ENCODE measurements around the gene ZNF575.

ZNF575 gene

DNA sequence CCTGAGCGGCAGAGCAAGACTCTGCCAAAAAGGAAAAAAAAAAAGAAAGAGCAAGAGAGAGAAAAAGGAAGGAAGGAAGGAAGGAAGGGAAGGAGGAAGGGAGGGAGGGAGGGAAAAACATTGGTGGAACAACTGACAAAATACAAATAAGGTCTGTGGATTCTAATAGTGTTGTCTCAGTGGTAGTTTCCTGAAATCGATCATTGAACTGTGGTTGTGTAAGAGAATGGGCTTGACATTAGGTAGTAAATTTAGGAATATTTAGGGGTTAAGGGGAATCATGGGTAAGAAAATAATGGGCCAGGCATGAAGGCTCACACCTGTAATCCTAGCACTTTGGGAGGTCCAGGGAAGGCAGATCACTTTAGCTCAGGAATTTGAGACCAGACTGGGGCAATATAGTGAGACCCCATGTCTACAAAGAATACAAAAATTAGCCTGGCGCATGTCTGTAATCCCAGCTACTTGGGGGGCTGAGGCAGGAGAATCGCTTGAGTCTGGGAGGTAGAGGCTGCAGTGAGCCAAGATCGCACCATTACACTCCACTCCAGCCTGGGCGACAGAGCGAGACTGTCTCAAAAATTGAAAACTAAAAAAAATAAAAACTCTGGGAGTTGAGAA lies 42.9 kb upstream of the ZNF575 start:
- TF ChIP-seq, protein P1, sequence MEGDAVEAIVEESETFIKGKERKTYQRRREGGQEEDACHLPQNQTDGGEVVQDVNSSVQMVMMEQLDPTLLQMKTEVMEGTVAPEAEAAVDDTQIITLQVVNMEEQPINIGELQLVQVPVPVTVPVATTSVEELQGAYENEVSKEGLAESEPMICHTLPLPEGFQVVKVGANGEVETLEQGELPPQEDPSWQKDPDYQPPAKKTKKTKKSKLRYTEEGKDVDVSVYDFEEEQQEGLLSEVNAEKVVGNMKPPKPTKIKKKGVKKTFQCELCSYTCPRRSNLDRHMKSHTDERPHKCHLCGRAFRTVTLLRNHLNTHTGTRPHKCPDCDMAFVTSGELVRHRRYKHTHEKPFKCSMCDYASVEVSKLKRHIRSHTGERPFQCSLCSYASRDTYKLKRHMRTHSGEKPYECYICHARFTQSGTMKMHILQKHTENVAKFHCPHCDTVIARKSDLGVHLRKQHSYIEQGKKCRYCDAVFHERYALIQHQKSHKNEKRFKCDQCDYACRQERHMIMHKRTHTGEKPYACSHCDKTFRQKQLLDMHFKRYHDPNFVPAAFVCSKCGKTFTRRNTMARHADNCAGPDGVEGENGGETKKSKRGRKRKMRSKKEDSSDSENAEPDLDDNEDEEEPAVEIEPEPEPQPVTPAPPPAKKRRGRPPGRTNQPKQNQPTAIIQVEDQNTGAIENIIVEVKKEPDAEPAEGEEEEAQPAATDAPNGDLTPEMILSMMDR (IDR thresholded peaks at IDR 0.05; ENCODE audit: control extremely low read depth, extremely low read depth, low read depth, missing control alignments), result no peak
- POLR2A ChIA-PET, result no interaction called here
- CTCF ChIA-PET, result interaction anchor here (0.8 to 3.1 kb wide), 4 partner anchors 24 to 57 kb away, joined by 3 to 10 read pairs (median 4); no protein-coding TSS in a partner anchor
- no peak for DNase-seq (ENCODE audit: extremely low spot score)

DNA sequence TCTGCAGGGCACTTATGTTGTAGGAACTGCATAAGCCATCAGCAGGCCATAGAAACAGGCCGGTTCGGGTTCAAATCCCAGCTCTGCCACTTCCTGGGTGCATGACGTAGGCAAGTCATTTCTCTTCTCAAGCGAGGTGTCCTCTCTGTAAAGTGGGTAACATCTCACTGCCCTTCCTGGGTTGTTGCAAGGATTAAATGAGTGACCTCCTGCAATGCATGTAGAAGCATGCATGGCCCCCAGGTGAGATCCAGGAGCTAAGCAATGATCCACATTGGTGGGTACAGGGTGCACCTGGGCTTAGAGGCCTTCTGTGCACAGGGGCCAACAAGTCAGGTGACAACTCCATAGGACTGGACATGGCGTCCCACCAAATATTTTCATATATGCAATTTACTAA lies 42.2 kb upstream of the ZNF575 start:
- DNase-seq (ENCODE audit: extremely low spot score), result no peak
- ChIA-PET POLR2A (interaction anchor here (0.6 kb wide), 1 partner anchor 34 kb away, joined by 4 read pairs; no protein-coding TSS in a partner anchor), CTCF (interaction anchor here (1.1 to 3.1 kb wide), 3 partner anchors 29 to 58 kb away, joined by 3 to 10 read pairs (median 4); no protein-coding TSS in a partner anchor)
- TF ChIP-seq, protein P1 (IDR thresholded peaks at IDR 0.05; ENCODE audit: control extremely low read depth, extremely low read depth, low read depth, missing control alignments), result no peak

DNA sequence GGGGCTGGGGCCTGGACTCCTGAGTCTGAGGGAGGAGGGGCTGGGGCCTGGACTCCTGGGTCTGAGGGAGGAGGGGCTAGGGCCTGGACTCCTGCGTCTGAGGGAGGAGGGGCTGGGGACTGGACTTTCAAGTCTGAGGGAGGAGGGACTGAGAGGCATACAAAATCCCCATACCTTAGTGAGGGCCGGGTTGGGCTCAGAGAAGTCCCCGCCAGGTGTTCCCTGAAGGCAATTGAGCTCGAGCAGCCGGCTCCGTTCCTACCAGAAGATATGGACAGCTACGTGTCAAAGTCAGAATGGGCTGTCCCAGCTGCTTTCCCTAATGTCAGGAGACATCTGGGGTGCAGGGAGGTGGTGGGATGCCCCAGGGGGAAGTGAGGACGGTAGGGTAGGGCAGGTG lies 37.9 kb upstream of the ZNF575 start:
- DNase-seq (ENCODE audit: extremely low spot score), result no peak
- CTCF ChIA-PET, result interaction anchor here (0.9 to 2.3 kb wide), 6 partner anchors 9 to 48 kb away, joined by 3 to 8 read pairs (median 5); partner anchors contain the start of gene PHLDB3
- TF ChIP-seq, protein P1 (IDR thresholded peaks at IDR 0.05; ENCODE audit: control extremely low read depth, extremely low read depth, low read depth, missing control alignments), result no peak
- POLR2A ChIA-PET, result no interaction called here

DNA sequence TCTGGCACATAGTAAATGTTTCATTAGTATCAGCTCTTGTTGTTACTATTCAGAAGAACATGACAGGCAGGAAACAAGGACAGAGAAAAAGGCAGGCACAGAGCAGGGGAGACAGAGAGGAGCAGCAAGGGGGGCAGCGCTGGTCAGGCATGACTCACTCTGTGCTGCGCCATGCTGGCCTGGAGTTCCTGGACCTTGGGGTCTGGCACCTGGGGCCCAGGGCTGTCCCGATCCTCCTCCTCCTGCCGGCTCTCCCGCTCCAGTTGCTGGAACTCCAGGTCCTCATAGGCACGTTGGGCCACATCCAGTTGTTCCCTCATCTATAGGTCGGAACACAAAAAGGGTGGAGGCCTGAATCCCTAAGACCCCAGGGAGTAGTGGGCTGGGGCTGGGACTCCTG lies 36.0 kb upstream of the ZNF575 start:
- no peak for DNase-seq (ENCODE audit: extremely low spot score)
- ChIA-PET POLR2A (interaction anchor here (0.7 kb wide), 1 partner anchor 62 kb away, joined by 3 read pairs; no protein-coding TSS in a partner anchor), CTCF (interaction anchor here (1.9 kb wide), 1 partner anchor 50 kb away, joined by 8 read pairs; no protein-coding TSS in a partner anchor)
- TF ChIP-seq, protein P1 (IDR thresholded peaks at IDR 0.05; ENCODE audit: control extremely low read depth, extremely low read depth, low read depth, missing control alignments), result no peak

DNA sequence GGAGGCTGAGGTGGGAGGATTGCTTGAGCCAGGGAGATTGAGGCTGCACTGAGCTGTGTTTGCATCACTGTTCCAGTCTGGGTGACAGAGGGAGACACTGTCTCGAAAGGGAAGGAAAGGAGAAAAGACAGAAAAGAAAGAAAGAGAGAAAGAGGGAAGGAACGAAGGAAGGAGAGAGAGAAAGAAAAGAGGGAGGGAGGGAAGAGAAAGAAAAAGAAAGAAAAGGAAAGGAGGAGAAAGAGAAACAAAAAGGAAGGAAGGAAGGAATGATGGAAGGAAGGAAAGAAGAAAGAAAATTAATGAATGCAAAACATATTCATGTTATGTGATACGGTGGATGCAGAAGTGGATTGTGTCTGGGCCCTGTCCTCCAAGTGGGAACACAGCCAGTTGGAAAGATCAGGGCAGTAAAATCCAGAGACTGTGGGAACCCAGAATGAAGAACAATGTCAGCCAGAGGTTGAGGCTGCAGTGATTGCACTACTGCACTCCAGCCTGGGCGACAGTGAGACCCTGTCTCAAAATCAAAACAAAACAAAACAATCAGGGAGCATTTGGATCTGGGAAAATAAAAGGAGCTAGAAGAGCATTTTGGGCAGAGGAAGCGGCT lies 34.6 kb upstream of the ZNF575 start:
- ChIA-PET CTCF (interaction anchor here (0.6 to 1.5 kb wide), 4 partner anchors 21 to 57 kb away, joined by 3 to 6 read pairs (median 4); no protein-coding TSS in a partner anchor), POLR2A (interaction anchor here (1.1 kb wide), 1 partner anchor 15 kb away, joined by 4 read pairs; no protein-coding TSS in a partner anchor)
- DNase-seq (ENCODE audit: extremely low spot score), result no peak
- TF ChIP-seq, protein P1 (IDR thresholded peaks at IDR 0.05; ENCODE audit: control extremely low read depth, extremely low read depth, low read depth, missing control alignments), result no peak

DNA sequence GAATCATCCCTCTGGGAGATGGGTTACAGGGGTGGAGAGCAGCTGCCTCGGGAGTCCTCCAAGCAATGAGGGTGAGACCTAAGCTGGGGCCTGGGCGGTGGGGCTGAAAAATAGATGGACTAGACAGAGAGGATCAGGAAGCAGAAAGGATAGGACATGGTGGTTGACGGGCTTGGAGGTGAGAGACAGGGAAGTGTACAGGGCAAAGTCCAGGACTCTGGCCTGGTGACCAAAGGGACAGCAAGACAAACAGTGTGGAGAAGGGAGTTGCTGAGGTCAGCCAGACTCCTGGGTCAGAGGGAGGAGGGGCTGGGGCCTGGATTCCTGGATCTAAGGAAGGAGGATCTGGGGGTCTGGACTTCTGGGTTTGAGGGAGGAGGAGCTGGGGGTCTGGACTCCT lies 33.9 kb upstream of the ZNF575 start:
- ChIA-PET CTCF (interaction anchor here (0.9 to 1.5 kb wide), 3 partner anchors 20 to 56 kb away, joined by 3 to 6 read pairs (median 4); no protein-coding TSS in a partner anchor), POLR2A (interaction anchor here (0.5 to 0.6 kb wide), 2 partner anchors 11 to 40 kb away, joined by 3 read pairs; no protein-coding TSS in a partner anchor)
- no peak for DNase-seq (ENCODE audit: extremely low spot score)
- TF ChIP-seq, protein P1 (IDR thresholded peaks at IDR 0.05; ENCODE audit: control extremely low read depth, extremely low read depth, low read depth, missing control alignments), result no peak

Measured in GM10248 (cell line).